Bronchial epithelial cell (primary cell): ENCODE measurements around the gene SECISBP2L. TPM values are rescaled to one million over a fixed set of nuclear protein-coding genes. Genes with fewer than 3 reads are reported as not detected.

Experiments
- DNase-seq: peaks from one replicate; pipeline ENCODE4 v3.0.0-alpha.2; 2010; ENCODE audit warnings: low read depth
- FAIRE-seq: peaks from 2 replicates; lab custom pipeline; 2011; peaks lifted over from hg19 to GRCh38; lab: Jason Lieb, UNC
- H3K27me3 ChIP-seq: 2 replicates; pipeline ENCODE4 v1.5.1; 2011; ENCODE audit warnings: low read length; ENCODE audit not compliant: control insufficient read depth, insufficient read depth
- H3K36me3 ChIP-seq: 2 replicates; pipeline ENCODE4 v1.5.1; 2011; ENCODE audit warnings: low read length; ENCODE audit not compliant: control insufficient read depth, insufficient read depth
- H3K4me3 ChIP-seq: 2 replicates; pipeline ENCODE4 v1.5.1; 2011; ENCODE audit warnings: mild to moderate bottlenecking, low read depth, low read length, control low read depth
- total RNA-seq: library from RNA; depleted of rRNA; stranded (reverse); fragments of >200 nt; gene quantifications from 2 replicates; pipeline ENCODE4 v1.2.1, GENCODE V29; 2014
- TF ChIP-seq, protein P1 (sequence below): IDR thresholded peaks from 2 replicates; pipeline ENCODE4 v1.5.1; 2011; ENCODE audit warnings: mild to moderate bottlenecking, moderate library complexity, low read length, control low read depth, inconsistent platforms; ENCODE audit not compliant: insufficient read depth, severe bottlenecking

The SECISBP2L gene
- total RNA-seq, 1 donor from 2014 or later = 9.0 TPM

DNA sequence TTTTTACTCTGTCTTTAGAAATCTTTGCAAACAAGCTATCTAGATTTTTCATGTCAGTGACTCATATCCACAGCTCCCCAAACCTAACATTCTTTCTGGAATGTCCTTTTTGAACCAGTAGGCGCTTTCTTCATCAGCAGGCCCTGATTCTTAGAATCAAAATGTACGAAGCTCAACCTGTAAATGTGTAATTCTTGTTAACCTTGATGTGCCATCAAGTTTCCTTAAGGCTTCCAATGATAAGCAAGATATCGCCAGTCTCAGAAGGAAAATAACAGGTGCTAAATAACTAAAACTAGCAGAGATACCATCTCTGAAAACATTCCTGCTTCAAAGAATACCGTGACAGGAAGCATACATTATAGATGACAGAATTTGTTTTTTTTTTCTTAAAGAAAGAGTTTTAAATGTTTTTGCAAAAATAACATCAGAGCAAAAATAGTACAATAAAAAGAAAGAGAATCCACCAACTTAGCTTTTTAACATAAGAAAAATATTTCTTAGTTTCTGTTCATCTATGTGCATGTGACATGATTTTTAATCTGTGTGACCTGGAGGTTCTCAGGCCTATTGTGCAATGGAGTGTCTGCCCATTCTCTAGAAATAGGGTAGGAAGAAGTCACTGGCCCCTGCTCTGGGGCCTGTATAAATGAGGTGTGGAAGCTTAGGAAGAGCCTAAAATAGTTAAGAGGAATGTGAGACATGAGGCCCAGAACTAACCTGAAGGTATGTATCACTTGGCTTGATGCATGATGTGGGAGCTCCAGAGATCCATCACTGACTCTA is 14.7 kb upstream of the SECISBP2L start:
- no peak overlapping the region for H3K4me3 ChIP-seq
- H3K27me3 ChIP-seq = no peaks in the 10 kb centered on the region
- no peaks in the 10 kb centered on the region for H3K36me3 ChIP-seq
- no peak for DNase-seq
- no peak for FAIRE-seq
- TF ChIP-seq, protein P1, sequence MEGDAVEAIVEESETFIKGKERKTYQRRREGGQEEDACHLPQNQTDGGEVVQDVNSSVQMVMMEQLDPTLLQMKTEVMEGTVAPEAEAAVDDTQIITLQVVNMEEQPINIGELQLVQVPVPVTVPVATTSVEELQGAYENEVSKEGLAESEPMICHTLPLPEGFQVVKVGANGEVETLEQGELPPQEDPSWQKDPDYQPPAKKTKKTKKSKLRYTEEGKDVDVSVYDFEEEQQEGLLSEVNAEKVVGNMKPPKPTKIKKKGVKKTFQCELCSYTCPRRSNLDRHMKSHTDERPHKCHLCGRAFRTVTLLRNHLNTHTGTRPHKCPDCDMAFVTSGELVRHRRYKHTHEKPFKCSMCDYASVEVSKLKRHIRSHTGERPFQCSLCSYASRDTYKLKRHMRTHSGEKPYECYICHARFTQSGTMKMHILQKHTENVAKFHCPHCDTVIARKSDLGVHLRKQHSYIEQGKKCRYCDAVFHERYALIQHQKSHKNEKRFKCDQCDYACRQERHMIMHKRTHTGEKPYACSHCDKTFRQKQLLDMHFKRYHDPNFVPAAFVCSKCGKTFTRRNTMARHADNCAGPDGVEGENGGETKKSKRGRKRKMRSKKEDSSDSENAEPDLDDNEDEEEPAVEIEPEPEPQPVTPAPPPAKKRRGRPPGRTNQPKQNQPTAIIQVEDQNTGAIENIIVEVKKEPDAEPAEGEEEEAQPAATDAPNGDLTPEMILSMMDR = no peak

DNA sequence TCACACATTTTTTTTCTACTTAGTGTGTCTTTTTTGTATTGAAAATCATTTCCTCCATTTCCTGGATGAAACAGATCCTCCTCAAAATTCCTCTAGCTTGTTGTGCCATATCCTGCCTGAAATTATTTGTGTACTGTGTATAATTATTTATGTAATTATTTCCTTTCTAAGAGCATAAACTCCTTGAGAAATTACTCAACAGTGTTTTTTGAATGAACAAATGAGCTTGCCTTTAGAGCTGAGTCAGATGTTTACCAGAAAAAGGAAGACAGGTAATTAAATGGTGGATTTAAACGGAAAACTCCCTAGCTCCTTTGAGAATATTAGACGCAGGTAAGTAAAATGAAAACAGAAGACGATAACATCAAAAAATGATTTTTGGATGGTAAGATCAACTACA is 13.2 kb upstream of the SECISBP2L start:
- DNase-seq = no peak
- no peak overlapping the region for H3K4me3 ChIP-seq
- no peak for FAIRE-seq
- H3K27me3 ChIP-seq = no peaks in the 10 kb centered on the region
- no peaks in the 10 kb centered on the region for H3K36me3 ChIP-seq
- TF ChIP-seq, protein P1 = no peak

DNA sequence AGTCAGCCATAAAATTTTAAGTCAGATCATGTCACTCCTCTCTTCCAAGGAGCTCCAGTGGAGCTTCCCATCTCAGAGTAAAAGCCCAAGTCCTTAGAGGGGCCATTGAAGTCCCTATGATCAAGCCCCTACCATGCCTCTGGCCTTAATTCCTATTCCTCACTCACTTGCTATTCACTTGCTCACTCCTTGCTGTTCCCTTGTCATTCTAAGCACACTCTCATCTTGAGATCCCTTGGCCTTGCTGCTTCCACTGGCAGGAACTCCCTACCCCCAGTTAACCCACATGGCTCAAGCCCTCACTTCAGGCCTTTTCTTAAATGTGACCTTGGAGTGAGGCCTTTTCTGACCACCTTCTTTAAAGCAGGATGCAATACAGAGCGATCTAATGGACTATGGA is 12.3 kb upstream of the SECISBP2L start:
- TF ChIP-seq, protein P1 = no peak
- DNase-seq (no peak), FAIRE-seq (no peak)
- no peak overlapping the region for H3K4me3 ChIP-seq
- no peaks in the 10 kb centered on the region for H3K36me3 ChIP-seq
- no peaks in the 10 kb centered on the region for H3K27me3 ChIP-seq

- Histone ChIP-seq H3K27me3 (no peaks in the 10 kb centered on the region), H3K36me3 (no peaks in the 10 kb centered on the region), H3K4me3 (no peak overlapping the region)
- TF ChIP-seq, protein P1 = no peak
- DNase-seq (no peak), FAIRE-seq (no peak)
Measured at GRCh38 chr15:49055630-49056029, 9.4 kb upstream of the SECISBP2L start.

DNA sequence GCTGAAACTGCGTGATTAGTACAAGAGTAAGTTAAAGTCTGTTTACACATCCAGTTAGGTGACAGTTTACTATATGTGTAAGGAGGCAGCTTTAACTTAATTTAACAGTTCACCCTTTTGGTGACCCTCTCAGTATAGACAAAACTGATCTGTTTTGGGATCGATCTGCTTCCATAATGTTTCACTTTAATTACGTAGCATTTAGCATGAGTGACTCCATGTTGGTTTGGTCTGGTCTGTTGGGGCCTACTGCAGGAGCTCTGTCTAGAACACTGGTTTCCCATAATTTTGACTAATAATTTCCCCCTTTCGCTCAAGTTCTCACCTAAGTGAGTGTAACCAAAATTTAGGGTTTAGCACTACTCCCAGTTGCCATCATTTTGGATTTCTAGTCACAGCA is 6.4 kb upstream of the SECISBP2L start:
- FAIRE-seq (no peak), DNase-seq (no peak)
- no peaks in the 10 kb centered on the region for H3K36me3 ChIP-seq
- TF ChIP-seq, protein P1 = no peak
- H3K4me3 ChIP-seq = no peak overlapping the region
- no peaks in the 10 kb centered on the region for H3K27me3 ChIP-seq

GRCh38 chr15:49047456-49047855 is 1.2 kb upstream of the SECISBP2L start:
- Histone ChIP-seq H3K4me3 (no peak overlapping the region), H3K27me3 (no peaks in the 10 kb centered on the region), H3K36me3 (no peaks in the 10 kb centered on the region)
- TF ChIP-seq, protein P1 = no peak
- no peak for DNase-seq
- FAIRE-seq = no peak
